ENCODE results near the gene FOXK1.

Gene FOXK1

DNA sequence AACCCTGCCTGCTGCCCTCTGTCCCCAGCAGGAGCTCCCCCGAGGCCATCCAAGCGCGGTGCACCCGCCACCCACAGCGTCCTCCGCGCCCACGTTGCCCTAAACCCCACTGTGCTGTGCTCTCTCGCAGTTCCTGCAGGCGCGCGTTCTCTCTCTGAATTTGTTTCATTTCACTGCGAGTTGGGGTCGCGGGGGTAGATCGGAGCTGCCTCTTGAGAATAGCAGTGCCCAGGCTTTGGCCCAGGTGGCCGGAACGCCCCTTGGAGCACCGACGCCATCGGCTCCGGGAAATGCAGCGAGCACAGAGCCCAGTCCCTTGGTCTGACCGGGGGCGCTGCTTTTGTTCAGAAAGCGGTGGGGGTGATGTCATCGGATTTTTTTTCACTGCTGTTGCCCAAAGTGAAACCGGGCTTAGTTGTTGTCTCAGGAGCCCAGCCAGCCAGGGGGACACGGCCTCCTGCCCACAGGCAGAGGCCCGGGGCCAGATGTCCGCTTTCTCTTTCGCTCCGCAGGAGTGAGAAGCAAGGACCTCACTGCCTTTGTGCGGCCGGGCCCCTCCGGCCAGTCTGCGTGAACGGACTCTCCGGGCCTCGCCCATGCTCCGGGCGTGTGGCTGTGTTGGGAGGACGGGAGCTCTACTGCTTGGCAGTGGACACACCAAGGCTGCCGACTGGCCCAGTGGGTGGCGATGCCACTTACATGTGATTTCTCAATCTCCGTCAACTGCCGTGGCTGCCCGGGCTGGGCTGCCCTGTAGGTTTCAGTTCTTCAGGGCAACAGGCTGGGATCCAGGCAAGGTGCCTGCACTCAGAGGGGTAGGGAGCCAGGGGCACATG is 43.1 kb downstream of the FOXK1 start:
- no peak for TF ChIP-seq ZFX (IDR thresholded peaks at IDR 0.05; ENCODE audit: borderline replicate concordance)
- TF ChIP-seq, protein P1, sequence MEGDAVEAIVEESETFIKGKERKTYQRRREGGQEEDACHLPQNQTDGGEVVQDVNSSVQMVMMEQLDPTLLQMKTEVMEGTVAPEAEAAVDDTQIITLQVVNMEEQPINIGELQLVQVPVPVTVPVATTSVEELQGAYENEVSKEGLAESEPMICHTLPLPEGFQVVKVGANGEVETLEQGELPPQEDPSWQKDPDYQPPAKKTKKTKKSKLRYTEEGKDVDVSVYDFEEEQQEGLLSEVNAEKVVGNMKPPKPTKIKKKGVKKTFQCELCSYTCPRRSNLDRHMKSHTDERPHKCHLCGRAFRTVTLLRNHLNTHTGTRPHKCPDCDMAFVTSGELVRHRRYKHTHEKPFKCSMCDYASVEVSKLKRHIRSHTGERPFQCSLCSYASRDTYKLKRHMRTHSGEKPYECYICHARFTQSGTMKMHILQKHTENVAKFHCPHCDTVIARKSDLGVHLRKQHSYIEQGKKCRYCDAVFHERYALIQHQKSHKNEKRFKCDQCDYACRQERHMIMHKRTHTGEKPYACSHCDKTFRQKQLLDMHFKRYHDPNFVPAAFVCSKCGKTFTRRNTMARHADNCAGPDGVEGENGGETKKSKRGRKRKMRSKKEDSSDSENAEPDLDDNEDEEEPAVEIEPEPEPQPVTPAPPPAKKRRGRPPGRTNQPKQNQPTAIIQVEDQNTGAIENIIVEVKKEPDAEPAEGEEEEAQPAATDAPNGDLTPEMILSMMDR (IDR thresholded peaks at IDR 0.05): no peak
- H3K27ac ChIP-seq: no peak overlapping the region

DNA sequence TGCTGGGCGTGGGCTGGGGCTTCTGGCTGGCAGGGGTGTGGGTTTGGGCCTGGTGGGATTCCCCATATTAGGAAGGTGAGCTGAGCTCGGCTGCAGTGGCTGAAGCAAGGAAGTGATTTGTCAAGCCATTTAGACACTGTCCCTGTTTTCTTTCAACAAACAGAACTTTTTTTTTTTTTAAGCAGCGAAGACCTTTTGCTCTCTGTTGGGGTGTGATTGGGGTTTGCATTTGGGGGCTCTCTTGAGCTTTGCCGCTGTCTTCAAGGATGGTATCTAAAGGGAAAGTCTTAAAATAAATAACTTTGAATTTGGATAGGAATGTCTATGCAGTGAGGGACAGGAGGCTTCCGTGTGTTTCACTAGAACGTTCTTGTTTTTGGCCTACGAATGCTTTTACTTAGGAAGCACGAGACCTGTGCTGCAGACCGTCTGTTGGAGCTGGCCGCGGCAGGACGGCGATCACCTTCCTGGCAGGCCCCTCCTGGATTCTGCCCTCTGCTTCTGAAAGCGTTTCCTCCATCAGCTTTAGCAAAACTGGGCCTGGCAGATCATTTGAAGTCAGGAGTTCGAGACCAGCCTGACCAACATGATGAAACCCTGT is 43.9 kb downstream of the FOXK1 start:
- no peak overlapping the region for H3K27ac ChIP-seq
- TF ChIP-seq, protein P1 (IDR thresholded peaks at IDR 0.05): no peak
- TF ChIP-seq ZFX (IDR thresholded peaks at IDR 0.05; ENCODE audit: borderline replicate concordance): no peak

DNA sequence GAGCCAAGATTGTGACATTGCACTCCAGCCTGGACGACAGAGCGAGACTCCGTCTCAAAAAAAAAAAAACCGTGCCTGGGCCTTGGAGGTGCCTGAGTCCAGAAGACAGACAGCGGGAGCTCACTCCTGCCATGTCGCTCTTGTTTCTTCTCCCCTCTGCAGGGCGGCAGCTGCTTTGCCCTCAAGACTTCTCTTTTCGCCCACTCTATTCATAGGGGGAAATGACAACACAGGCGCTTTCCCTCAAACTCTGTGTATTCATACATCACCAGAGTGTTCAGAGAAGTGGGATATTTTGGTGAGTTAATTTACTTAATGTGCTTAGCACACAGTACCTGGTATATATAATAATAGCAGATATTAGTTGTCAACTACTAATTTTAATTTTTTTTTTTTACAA is 44.5 kb downstream of the FOXK1 start:
- TF ChIP-seq ZFX (IDR thresholded peaks at IDR 0.05; ENCODE audit: borderline replicate concordance): no peak
- TF ChIP-seq, protein P1 (IDR thresholded peaks at IDR 0.05): no peak
- H3K27ac ChIP-seq: no peak overlapping the region

DNA sequence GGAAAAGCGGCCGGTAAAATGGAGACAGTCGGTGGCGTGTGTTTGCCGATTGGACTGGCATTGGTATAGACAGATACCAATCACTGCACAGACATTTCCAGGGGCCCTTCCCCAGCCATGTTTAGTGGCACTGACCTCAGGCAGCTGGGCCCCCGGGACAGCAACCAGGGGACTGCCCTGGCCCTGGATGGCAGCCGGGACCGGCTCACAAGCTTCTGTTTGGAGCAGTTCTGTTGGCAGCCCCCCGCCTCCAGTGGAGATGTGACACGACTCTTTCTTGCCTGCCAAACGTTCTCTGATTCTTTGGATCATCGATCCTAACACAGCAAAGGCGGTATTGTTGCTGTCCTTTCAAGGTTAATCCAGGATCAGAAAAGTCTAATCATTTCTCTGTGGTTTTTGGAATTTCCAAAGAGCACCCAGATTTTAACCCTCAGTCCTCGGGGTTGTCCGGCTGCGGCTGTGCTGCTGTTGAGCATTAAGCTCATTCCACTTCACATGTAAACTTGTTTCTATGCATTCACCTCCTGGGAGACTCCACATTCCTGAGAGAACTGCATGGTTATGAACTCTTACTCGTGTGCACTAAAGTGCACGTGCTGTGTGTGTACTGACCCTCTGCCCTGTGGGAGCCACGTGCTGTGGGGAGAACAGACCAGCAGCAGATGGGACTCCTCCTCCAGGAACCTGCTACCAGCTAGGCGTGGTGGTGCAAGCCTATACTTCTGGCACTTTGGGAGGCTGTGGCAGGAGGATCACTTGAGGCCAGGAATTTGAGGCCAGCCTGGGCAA is 46.0 kb downstream of the FOXK1 start:
- no peak overlapping the region for H3K27ac ChIP-seq
- TF ChIP-seq ZFX (IDR thresholded peaks at IDR 0.05; ENCODE audit: borderline replicate concordance): no peak
- TF ChIP-seq, protein P1 (IDR thresholded peaks at IDR 0.05): no peak

DNA sequence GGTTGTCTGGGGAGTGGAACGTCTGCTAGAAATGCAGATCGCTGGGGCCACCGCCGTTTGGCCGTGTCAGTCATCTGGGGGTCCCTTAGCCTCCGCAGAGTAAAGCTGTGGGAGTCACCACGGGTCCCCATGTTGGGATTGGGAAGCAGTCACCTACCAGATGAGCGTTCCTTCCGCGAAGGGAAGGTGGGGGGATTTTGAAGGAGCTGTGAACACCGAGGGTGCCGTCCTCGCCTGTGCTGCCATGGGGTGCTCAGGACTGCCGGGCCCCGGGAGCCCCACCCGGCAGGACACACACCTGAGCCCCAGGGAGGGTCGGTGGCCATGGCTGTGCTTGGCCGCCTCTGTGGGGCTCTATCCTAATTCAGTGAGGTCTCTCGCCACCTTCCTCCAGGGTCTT is 47.2 kb downstream of the FOXK1 start:
- TF ChIP-seq ZFX (IDR thresholded peaks at IDR 0.05; ENCODE audit: borderline replicate concordance): no peak
- TF ChIP-seq, protein P1 (IDR thresholded peaks at IDR 0.05): no peak
- H3K27ac ChIP-seq: no peak overlapping the region

DNA sequence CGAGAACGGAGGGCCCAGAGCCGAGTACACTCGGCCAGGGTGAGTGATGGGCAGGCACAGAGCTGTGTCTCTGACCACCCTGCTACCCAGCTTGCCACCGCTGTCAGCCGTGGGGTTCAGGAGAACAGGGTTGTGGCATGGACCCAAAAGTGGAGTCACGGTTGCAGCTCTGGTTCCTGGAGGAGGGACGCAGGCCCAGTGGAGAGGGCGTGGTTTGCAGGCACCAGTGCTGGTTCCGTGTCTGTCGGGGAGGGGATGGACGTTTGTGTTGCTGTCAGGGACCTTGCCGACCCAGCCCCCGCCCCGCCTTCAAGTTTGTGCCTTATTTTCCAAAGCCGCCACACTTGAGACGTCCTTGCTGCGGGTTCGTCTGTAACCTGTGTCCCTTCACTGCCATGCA is 48.2 kb downstream of the FOXK1 start:
- no peak for TF ChIP-seq ZFX (IDR thresholded peaks at IDR 0.05; ENCODE audit: borderline replicate concordance)
- H3K27ac ChIP-seq: no peak overlapping the region

DNA sequence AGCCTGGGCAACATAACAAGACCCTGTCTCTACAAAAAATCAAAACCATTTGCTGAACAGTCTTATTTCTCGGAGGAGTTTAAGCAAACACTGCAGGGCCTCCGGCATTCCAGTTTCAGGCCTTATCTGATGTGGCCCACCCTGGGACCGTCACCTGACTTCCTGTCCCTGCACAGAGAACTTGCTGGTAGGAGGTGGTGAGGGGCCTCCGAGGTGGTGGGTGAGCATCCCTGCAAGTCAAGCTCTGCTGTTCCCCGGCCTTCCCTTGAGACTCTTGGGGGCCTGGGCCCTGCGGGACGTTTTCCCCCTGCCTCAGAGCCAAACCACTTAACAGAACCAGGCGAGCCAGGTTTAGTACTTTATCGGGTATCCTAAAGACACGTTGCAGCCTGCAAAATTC is 48.9 kb downstream of the FOXK1 start:
- no peak overlapping the region for H3K27ac ChIP-seq
- TF ChIP-seq, protein P1 (IDR thresholded peaks at IDR 0.05): no peak

Measured in 22Rv1 (cell line).